Thyroid gland (tissue), 4 donors: ENCODE results near the gene ACSBG1.
"Not testable (repeated sequence)": the region's sequence is repeated elsewhere in the genome, so short reads cannot be mapped to it uniquely, and the experiment has no call there.

Experiments
- POLR2A ChIP-seq, 2 donors: fragments of 450-650 bp; IDR thresholded peaks; one replicate each; pipeline ENCODE4 v1.6.1; 2017; ENCODE audit warnings: antibody characterized with exemption in 2 of 2, mild to moderate bottlenecking in 2 of 2, moderate library complexity in 1 of 2
- TF ChIP-seq, protein P1 (sequence below), 6 experiments: fragments of 200-600 bp in 3 of 6; fragments of 450-650 bp in 3 of 6; sonication (generic) in 3 of 6; IDR thresholded peaks; one replicate each; pipeline ENCODE4 v1.5.1; 2016 to 2019; ENCODE audit warnings: antibody characterized with exemption in 6 of 6, mild to moderate bottlenecking in 2 of 6, inconsistent platforms in 1 of 6, moderate library complexity in 1 of 6

DNA sequence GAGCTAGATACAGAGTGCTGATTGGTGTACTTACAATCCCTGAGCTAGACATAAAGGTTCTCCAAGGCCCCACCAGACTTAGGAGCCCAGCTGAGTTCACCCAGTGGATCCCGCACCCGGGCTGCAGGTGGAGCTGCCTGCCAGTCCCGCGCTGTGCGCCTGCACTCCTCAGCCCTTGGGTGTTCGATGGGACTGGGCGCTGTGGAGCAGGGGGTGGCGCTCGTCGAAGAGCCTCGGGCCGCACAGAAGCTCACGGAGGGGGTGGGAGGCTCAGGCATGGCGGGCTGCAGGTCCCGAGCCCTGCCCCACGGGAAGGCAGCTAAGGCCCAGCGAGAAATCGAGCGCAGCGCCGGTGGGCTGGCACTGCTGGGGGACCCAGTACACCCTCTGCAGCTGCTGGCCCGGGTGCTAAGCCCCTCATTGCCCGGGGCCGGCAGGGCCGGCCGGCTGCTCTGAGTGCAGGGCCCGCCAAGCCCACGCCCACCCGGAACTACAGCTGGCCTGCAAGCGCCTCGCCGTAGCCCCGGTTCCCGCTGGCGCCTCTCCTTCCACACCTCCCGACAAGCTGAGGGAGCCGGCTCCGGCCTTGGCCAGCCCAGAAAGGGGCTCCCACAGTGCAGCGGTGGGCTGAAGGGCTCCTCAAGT is 11.7 kb upstream of the ACSBG1 start:
- TF ChIP-seq, protein P1, sequence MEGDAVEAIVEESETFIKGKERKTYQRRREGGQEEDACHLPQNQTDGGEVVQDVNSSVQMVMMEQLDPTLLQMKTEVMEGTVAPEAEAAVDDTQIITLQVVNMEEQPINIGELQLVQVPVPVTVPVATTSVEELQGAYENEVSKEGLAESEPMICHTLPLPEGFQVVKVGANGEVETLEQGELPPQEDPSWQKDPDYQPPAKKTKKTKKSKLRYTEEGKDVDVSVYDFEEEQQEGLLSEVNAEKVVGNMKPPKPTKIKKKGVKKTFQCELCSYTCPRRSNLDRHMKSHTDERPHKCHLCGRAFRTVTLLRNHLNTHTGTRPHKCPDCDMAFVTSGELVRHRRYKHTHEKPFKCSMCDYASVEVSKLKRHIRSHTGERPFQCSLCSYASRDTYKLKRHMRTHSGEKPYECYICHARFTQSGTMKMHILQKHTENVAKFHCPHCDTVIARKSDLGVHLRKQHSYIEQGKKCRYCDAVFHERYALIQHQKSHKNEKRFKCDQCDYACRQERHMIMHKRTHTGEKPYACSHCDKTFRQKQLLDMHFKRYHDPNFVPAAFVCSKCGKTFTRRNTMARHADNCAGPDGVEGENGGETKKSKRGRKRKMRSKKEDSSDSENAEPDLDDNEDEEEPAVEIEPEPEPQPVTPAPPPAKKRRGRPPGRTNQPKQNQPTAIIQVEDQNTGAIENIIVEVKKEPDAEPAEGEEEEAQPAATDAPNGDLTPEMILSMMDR (IDR thresholded peaks at IDR 0.05), result not testable (repeated sequence)
- not testable (repeated sequence) for TF ChIP-seq POLR2A (IDR thresholded peaks at IDR 0.05)
